ENCODE measurements around the gene RCOR2. TPM values are rescaled to one million over a fixed set of nuclear protein-coding genes. Genes with fewer than 3 reads are reported as not detected.
A peak's percentile ranks its signal among the peaks of the same experiment; 100 is the strongest.

RCOR2 gene
- total RNA-seq (2016; rRNA removed; fragmentation: Illumina TruSeq; extraction: Trizol) (6.9 and 8.5 TPM in 2 replicates), polyA plus RNA-seq (2011; rRNA removed) (8.3 and 9.1 TPM in 2 replicates), polyA minus RNA-seq (2011; rRNA and poly(A)+ RNA removed; ENCODE audit: low replicate concordance) (2.5 and 13.8 TPM in 2 replicates), Bru-seq, nascent RNA (percentile 43 among the genes with signal in this experiment), BruChase-seq, experiment 1, labeled RNA remaining after a 6-hour chase (percentile 67 among the genes with signal in this experiment), BruChase-seq, experiment 2, labeled RNA remaining after a 2-hour chase (percentile 55 among the genes with signal in this experiment)
- total RNA-seq (2016; cell fraction: cytosol; rRNA removed; fragmentation: Illumina TruSeq; extraction: Trizol; ENCODE audit: low read depth) = 4.0 and 4.8 TPM in 2 replicates
- total RNA-seq (2016; cell fraction: insoluble cytoplasmic fraction; rRNA removed; fragmentation: Illumina TruSeq; extraction: Trizol) = 5.2 and 8.3 TPM in 2 replicates
- total RNA-seq (2016; cell fraction: membrane; rRNA removed; fragmentation: Illumina TruSeq; extraction: Trizol) = 9.3 and 10.4 TPM in 2 replicates
- total RNA-seq (2016; cell fraction: nucleus; rRNA removed; fragmentation: Illumina TruSeq; extraction: Trizol) = 4.9 and 5.7 TPM in 2 replicates
- polyA plus RNA-seq (2011; cell fraction: cytosol; rRNA removed) = 6.2 and 8.1 TPM in 2 replicates
- 12.4 and 14.3 TPM in 2 replicates for polyA plus RNA-seq (2011; cell fraction: nucleus; rRNA removed)
- polyA plus RNA-seq (2012) = 4.5 and 6.4 TPM in 2 replicates
- 5.0 and 5.5 TPM in 2 replicates for polyA plus RNA-seq (2016; cell fraction: cytosol; fragmentation: Illumina TruSeq; extraction: Trizol; ENCODE audit: low read depth)
- 8.9 and 9.7 TPM in 2 replicates for polyA plus RNA-seq (2016; cell fraction: insoluble cytoplasmic fraction; fragmentation: Illumina TruSeq; extraction: Trizol; ENCODE audit: low read depth)
- polyA plus RNA-seq (2016; cell fraction: membrane; fragmentation: Illumina TruSeq; extraction: Trizol; ENCODE audit: low read depth) = 8.9 and 10.1 TPM in 2 replicates
- polyA plus RNA-seq (2016; cell fraction: nucleus; fragmentation: Illumina TruSeq; extraction: Trizol; ENCODE audit: insufficient read depth, low read depth) = 16.2 and 16.9 TPM in 2 replicates
- polyA minus RNA-seq (2011; cell fraction: cytosol; rRNA and poly(A)+ RNA removed) = 5.5 and 6.2 TPM in 2 replicates
- polyA minus RNA-seq (2011; cell fraction: nucleus; rRNA and poly(A)+ RNA removed) = 3.2 and 3.3 TPM in 2 replicates
- long read RNA-seq, experiment 1 = 0 reads
- long read RNA-seq, experiment 2, transcript RCOR2-201 (12 exons, 2,604 nt) = major isoform, 35 of 81 reads
- long read RNA-seq, experiment 2, partial matches to known transcripts = 21 of 81 reads
- long read RNA-seq, experiment 2, other reads (novel, unspliced or antisense) = 25 of 81 reads

DNA sequence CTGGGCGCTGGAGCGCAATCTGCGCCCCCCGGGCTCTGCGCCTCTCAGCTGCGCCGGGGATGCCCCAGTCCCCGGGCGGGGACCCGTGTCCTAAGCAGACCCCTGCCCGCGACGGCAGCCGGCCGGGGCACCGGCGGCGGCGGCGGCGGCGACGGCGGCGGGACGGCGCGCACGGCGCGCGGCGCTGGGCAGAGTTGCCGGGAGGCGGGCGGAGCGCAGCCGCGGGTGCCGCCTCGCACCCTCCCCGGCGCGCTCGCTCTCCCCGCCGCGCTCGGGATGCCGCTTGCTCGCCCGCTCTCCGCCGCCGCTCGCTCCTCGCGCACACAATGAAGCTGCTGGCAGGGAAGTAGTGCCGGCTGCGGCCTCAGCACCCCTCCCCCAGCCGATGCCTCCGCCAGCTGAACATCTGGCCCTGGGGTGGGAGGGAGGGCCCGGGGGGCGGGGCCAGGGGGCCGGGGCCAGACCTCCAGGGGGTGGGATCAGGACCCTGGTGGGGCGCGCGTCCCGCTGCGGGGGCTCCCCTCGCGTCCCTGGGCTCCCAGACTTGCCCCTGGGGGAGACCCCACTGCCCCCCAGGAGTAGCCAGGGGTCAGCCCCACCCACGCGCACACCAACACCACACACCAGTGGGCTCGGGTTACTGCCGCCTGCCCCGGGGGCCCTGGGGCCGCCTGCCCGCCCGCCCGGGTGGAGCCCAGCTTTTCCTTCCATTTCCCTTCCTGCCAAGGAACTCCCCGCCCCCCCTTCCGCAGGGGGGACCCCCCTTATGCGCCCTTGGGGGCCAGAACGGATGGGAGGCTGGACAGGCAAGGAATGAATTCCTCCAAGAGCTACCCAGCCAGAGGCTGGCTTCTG lies at the start of gene RCOR2:
Gene RCOR2 (minus strand): TSS at position 328 of the 855 bp plus-strand sequence. CDS start 708 bp downstream, outside the sequence.
- Histone ChIP-seq H3K79me2 (ENCODE audit: insufficient read depth, low read length) (no peaks in the 10 kb centered on the region), H2AFZ (ENCODE audit: low read length) (no peak within 1 kb of the TSS), H3K36me3 (replicated peaks in 1 of 2; ENCODE audit: control insufficient read depth in 1 of 2, insufficient read depth in 2 of 2, low read length in 2 of 2) (peaks cover 0 to under 1% of the 10 kb centered on the region in 2 experiments; a peak in 2 of 5 replicates), H4K20me1 (ENCODE audit: insufficient read depth, low read length) (no peaks in the 10 kb centered on the region), H3K9ac (ENCODE audit: insufficient read depth, low read depth, low read length) (peak within 1 kb of the TSS; percentile 70), H3K9me3 (ENCODE audit: low read length) (no peaks in the 10 kb centered on the region), H3K27me3 (ENCODE audit: control insufficient read depth in 1 of 2, insufficient read depth in 2 of 2, low read length in 2 of 2) (no peaks in the 10 kb centered on the region; a peak in 2 of 5 replicates), H3K4me2 (ENCODE audit: low read depth, low read length) (peak within 1 kb of the TSS; percentile 96), H3K4me1 (ENCODE audit: insufficient read depth, low read length) (peaks cover 48% of the 10 kb centered on the region), H3K27ac (ENCODE audit: extremely low read length, insufficient read depth, low read length) (peak within 1 kb of the TSS; percentile 82), H3K4me3 (replicated peaks in 1 of 3; ENCODE audit: insufficient read depth in 1 of 3, low read depth in 2 of 3, low read length in 3 of 3) (peak within 1 kb of the TSS; percentile 64 to 84 (median 76))
- peak; percentile 70 for DNase-seq (ENCODE audit: low spot score)
- BruUV-seq (replicated peaks) = no TSS peak
- intact Hi-C loops (cut with micrococcal nuclease; ENCODE audit: unreplicated experiment) (loop anchor here (2.0 kb wide), 2 partner anchors 22 to 58 kb away; partner anchors contain the start of genes COX8A and NAA40), in situ Hi-C loops (cut with HindIII; ENCODE audit: extremely low pct_ligation_motif_present, low pct_unique_long_range_greater_than_20kb) (loop anchor here (10.0 kb wide), 1 partner anchor 152 kb away; the partner anchor contains the start of gene ZFTA)
- peak; percentile 0 for ATAC-seq
- CTCF ChIA-PET (ENCODE audit: low intra/inter-chr PET ratio, low total read pairs) = interaction anchor here (1.2 to 1.4 kb wide), 2 partner anchors 29 to 30 kb away, joined by 3 to 4 read pairs; no protein-coding TSS in a partner anchor
- POLR2A ChIA-PET = interaction anchor here (0.6 to 1.8 kb wide), 10 partner anchors 11 to 1129 kb away, joined by 3 to 12 read pairs (median 4); partner anchors contain the start of gene STIP1
- FAIRE-seq = no peak
- 0% methylated on average over 7 of the region's 85 CpGs for WGBS (ENCODE audit: low lambda C conversion rate)
- no peak for TF ChIP-seq ZNF746 (CRISPR knock-in tag; IDR thresholded peaks at IDR 0.05)
- peak; percentile 54 for TF ChIP-seq GABPB1 (CRISPR knock-in tag; IDR thresholded peaks at IDR 0.05)
- TF ChIP-seq, protein P1, sequence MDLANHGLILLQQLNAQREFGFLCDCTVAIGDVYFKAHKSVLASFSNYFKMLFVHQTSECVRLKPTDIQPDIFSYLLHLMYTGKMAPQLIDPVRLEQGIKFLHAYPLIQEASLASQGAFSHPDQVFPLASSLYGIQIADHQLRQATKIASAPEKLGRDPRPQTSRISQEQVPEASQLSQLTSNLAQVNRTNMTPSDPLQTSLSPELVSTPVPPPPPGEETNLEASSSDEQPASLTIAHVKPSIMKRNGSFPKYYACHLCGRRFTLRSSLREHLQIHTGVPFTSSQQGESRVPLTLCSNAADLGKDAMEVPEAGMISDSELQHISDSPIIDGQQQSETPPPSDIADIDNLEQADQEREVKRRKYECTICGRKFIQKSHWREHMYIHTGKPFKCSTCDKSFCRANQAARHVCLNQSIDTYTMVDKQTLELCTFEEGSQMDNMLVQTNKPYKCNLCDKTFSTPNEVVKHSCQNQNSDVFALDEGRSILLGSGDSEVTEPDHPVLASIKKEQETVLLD (CRISPR knock-in tag; IDR thresholded peaks at IDR 0.05; ENCODE audit: low read depth) = peak; percentile 73; the same call in 1 of the 2 replicates
- TF ChIP-seq, protein P2, sequence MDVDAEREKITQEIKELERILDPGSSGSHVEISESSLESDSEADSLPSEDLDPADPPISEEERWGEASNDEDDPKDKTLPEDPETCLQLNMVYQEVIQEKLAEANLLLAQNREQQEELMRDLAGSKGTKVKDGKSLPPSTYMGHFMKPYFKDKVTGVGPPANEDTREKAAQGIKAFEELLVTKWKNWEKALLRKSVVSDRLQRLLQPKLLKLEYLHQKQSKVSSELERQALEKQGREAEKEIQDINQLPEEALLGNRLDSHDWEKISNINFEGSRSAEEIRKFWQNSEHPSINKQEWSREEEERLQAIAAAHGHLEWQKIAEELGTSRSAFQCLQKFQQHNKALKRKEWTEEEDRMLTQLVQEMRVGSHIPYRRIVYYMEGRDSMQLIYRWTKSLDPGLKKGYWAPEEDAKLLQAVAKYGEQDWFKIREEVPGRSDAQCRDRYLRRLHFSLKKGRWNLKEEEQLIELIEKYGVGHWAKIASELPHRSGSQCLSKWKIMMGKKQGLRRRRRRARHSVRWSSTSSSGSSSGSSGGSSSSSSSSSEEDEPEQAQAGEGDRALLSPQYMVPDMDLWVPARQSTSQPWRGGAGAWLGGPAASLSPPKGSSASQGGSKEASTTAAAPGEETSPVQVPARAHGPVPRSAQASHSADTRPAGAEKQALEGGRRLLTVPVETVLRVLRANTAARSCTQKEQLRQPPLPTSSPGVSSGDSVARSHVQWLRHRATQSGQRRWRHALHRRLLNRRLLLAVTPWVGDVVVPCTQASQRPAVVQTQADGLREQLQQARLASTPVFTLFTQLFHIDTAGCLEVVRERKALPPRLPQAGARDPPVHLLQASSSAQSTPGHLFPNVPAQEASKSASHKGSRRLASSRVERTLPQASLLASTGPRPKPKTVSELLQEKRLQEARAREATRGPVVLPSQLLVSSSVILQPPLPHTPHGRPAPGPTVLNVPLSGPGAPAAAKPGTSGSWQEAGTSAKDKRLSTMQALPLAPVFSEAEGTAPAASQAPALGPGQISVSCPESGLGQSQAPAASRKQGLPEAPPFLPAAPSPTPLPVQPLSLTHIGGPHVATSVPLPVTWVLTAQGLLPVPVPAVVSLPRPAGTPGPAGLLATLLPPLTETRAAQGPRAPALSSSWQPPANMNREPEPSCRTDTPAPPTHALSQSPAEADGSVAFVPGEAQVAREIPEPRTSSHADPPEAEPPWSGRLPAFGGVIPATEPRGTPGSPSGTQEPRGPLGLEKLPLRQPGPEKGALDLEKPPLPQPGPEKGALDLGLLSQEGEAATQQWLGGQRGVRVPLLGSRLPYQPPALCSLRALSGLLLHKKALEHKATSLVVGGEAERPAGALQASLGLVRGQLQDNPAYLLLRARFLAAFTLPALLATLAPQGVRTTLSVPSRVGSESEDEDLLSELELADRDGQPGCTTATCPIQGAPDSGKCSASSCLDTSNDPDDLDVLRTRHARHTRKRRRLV (CRISPR knock-in tag; IDR thresholded peaks at IDR 0.05) = peak; percentile 42; the same call in 1 of the 2 replicates
- peak; percentile 72; the same call in 1 of the 2 replicates for TF ChIP-seq ZNF296 (CRISPR knock-in tag; conservative IDR thresholded peaks at IDR 0.05)
- TF ChIP-seq ZSCAN21 (CRISPR knock-in tag; IDR thresholded peaks at IDR 0.05; ENCODE audit: borderline replicate concordance) = peak; percentile 66; the same call in 1 of the 2 replicates
- TF ChIP-seq PHF8 (CRISPR knock-in tag; IDR thresholded peaks at IDR 0.05) = peak; percentile 53
- peak; percentile 19; the same call in 1 of the 2 replicates for TF ChIP-seq ZNF501 (CRISPR knock-in tag; IDR thresholded peaks at IDR 0.05)

All from HepG2 (cell line).